ENCODE measurements around the gene NPLOC4. TPM values are rescaled to one million over a fixed set of nuclear protein-coding genes. Genes with fewer than 3 reads are reported as not detected.

Gene NPLOC4
- total and polyA plus RNA-seq, 4 donors: 23.5 to 67.4 (median 50.6) TPM

DNA sequence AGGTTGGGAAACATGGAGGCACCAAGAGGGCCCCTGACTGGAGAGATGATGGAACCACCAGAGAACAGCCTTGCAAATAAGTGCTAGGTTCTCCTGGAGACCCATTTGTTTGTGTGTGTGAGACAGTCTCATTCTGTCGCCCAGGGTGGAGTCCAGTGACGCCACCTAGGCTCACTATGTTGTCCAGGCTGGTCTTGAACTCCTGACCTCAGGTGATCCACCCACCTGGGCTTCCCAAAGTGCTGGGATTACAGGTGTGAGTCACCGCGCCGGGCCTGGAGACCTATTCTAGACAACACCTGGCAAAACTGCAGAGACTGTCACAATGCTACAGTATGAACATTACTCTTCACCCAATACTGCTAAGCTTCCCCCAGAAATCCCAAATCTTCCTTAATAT is 1.5 kb downstream of the NPLOC4 start:
- Histone ChIP-seq H3K4me3 (ENCODE audit: low read depth in 1 of 3, low read length in 3 of 3) (peak overlapping the region in 2 of 3 donors; percentile 74 to 90), H3K9me3 (ENCODE audit: control insufficient read depth in 4 of 4, low read length in 3 of 4) (no peaks in the 10 kb centered on the region), H3K27me3 (ENCODE audit: control insufficient read depth in 4 of 4, insufficient read depth in 4 of 4, low read length in 3 of 4) (no peaks in the 10 kb centered on the region), H3K9ac (ENCODE audit: low read depth in 1 of 2, low read length in 2 of 2) (peak overlapping the region in 1 of 2 donors; percentile 39), H3K27ac (ENCODE audit: low read depth in 1 of 2, low read length in 2 of 2) (peak overlapping the region in 1 of 2 donors; percentile 64), H3K36me3 (ENCODE audit: control insufficient read depth in 4 of 4, insufficient read depth in 3 of 4, low read depth in 1 of 4, low read length in 3 of 4) (no peaks in the 10 kb centered on the region), H3K4me1 (ENCODE audit: control insufficient read depth in 4 of 4, insufficient read depth in 4 of 4, low read length in 3 of 4) (peaks cover 6 to 31% (median 17%) of the 10 kb centered on the region in 4 donors)
- TF ChIP-seq TAF1 (conservative IDR thresholded peaks at IDR 0.05) (no peak), RXRA (IDR thresholded peaks at IDR 0.05) (no peak), HNF4A (conservative IDR thresholded peaks at IDR 0.05) (no peak), RAD21 (IDR thresholded peaks at IDR 0.05) (no peak), GABPA (IDR thresholded peaks at IDR 0.05 in 1 of 2, conservative IDR thresholded peaks at IDR 0.05 in 1 of 2) (no peak), FOXA2 (IDR thresholded peaks at IDR 0.05) (no peak)
- TF ChIP-seq, protein P1, sequence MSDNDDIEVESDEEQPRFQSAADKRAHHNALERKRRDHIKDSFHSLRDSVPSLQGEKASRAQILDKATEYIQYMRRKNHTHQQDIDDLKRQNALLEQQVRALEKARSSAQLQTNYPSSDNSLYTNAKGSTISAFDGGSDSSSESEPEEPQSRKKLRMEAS (IDR thresholded peaks at IDR 0.05): no peak
- TF ChIP-seq, protein P2, sequence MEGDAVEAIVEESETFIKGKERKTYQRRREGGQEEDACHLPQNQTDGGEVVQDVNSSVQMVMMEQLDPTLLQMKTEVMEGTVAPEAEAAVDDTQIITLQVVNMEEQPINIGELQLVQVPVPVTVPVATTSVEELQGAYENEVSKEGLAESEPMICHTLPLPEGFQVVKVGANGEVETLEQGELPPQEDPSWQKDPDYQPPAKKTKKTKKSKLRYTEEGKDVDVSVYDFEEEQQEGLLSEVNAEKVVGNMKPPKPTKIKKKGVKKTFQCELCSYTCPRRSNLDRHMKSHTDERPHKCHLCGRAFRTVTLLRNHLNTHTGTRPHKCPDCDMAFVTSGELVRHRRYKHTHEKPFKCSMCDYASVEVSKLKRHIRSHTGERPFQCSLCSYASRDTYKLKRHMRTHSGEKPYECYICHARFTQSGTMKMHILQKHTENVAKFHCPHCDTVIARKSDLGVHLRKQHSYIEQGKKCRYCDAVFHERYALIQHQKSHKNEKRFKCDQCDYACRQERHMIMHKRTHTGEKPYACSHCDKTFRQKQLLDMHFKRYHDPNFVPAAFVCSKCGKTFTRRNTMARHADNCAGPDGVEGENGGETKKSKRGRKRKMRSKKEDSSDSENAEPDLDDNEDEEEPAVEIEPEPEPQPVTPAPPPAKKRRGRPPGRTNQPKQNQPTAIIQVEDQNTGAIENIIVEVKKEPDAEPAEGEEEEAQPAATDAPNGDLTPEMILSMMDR (IDR thresholded peaks at IDR 0.05; ENCODE audit: low read depth, low read length, missing input control): no peak
- no peak for DNase-seq (ENCODE audit: low spot score)
- 67% methylated on average over 5 of the region's 5 CpGs for WGBS

DNA sequence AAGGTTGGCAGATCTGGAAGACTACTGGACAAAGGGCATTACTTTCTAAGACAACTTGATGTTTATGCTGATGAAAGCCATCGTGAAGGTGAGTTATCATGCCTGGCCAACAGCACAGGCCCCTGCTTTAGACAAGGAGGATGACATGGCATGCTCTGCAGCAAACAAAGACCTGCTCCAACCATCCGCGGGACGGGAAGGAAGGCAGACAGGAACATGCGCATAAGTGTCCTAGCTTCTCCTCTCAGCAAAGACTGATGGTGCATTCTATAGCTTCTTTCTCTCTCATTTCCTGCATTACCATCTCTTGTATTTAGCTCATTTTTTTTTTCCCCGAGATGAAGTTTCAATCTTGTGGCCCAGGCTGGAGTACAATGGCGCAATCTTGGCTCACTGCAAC is 5.4 kb downstream of the NPLOC4 start:
- Histone ChIP-seq H3K9me3 (ENCODE audit: control insufficient read depth in 4 of 4, low read length in 3 of 4) (no peaks in the 10 kb centered on the region), H3K27me3 (ENCODE audit: control insufficient read depth in 4 of 4, insufficient read depth in 4 of 4, low read length in 3 of 4) (no peaks in the 10 kb centered on the region), H3K4me3 (ENCODE audit: low read depth in 1 of 3, low read length in 3 of 3) (no peak overlapping the region), H3K4me1 (ENCODE audit: control insufficient read depth in 4 of 4, insufficient read depth in 4 of 4, low read length in 3 of 4) (peaks cover 6 to 23% (median 13%) of the 10 kb centered on the region in 4 donors), H3K36me3 (ENCODE audit: control insufficient read depth in 4 of 4, insufficient read depth in 3 of 4, low read depth in 1 of 4, low read length in 3 of 4) (peaks cover 6 to 22% (median 14%) of the 10 kb centered on the region in 4 donors), H3K9ac (ENCODE audit: low read depth in 1 of 2, low read length in 2 of 2) (no peak overlapping the region), H3K27ac (ENCODE audit: low read depth in 1 of 2, low read length in 2 of 2) (no peak overlapping the region)
- WGBS: 74% methylated on average over 7 of the region's 7 CpGs
- TF ChIP-seq JUND (IDR thresholded peaks at IDR 0.05) (no peak), SP1 (IDR thresholded peaks at IDR 0.05) (no peak), FOXA1 (IDR thresholded peaks at IDR 0.05) (no peak), YY1 (IDR thresholded peaks at IDR 0.05) (no peak)
- no peak for DNase-seq (ENCODE audit: low spot score)

DNA sequence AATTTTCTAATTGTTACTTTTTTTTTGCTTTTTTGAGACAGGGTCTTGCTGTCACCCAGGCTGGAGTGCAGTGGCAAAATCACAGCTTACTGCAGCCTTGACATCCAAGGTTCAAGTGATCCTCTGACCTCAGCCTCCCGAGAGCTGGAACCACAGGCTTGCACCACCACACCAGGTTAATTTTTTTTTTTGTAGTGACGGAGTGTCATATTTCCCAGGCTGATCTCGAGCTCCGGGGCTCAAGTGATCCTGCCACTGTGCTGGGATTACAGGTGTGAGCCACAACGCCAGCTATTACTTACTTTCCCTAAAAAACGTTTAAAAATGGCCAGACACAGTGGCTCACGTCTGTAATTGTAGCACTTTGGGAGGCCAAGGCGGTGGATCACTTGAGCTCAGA is 6.6 kb downstream of the NPLOC4 start:
- 87% methylated on average over 8 of the region's 8 CpGs for WGBS
- Histone ChIP-seq H3K36me3 (ENCODE audit: control insufficient read depth in 4 of 4, insufficient read depth in 3 of 4, low read depth in 1 of 4, low read length in 3 of 4) (peaks cover 8 to 30% (median 19%) of the 10 kb centered on the region in 4 donors), H3K4me3 (ENCODE audit: low read depth in 1 of 3, low read length in 3 of 3) (no peak overlapping the region), H3K27me3 (ENCODE audit: control insufficient read depth in 4 of 4, insufficient read depth in 4 of 4, low read length in 3 of 4) (no peaks in the 10 kb centered on the region), H3K4me1 (ENCODE audit: control insufficient read depth in 4 of 4, insufficient read depth in 4 of 4, low read length in 3 of 4) (peaks cover 3 to 11% (median 4%) of the 10 kb centered on the region in 4 donors), H3K9ac (ENCODE audit: low read depth in 1 of 2, low read length in 2 of 2) (no peak overlapping the region), H3K27ac (ENCODE audit: low read depth in 1 of 2, low read length in 2 of 2) (no peak overlapping the region), H3K9me3 (ENCODE audit: control insufficient read depth in 4 of 4, low read length in 3 of 4) (no peaks in the 10 kb centered on the region)
- DNase-seq (ENCODE audit: low spot score): no peak
- no peak for TF ChIP-seq JUND (IDR thresholded peaks at IDR 0.05)
- TF ChIP-seq SP1 (IDR thresholded peaks at IDR 0.05): no peak
- TF ChIP-seq FOXA2 (IDR thresholded peaks at IDR 0.05): no peak
- TF ChIP-seq, protein P2 (IDR thresholded peaks at IDR 0.05; ENCODE audit: low read depth, low read length, missing input control): no peak
- no peak for TF ChIP-seq ATF3 (IDR thresholded peaks at IDR 0.05)
- no peak for TF ChIP-seq RAD21 (IDR thresholded peaks at IDR 0.05)
- no peak for TF ChIP-seq FOXA1 (IDR thresholded peaks at IDR 0.05)
- TF ChIP-seq, protein P3, sequence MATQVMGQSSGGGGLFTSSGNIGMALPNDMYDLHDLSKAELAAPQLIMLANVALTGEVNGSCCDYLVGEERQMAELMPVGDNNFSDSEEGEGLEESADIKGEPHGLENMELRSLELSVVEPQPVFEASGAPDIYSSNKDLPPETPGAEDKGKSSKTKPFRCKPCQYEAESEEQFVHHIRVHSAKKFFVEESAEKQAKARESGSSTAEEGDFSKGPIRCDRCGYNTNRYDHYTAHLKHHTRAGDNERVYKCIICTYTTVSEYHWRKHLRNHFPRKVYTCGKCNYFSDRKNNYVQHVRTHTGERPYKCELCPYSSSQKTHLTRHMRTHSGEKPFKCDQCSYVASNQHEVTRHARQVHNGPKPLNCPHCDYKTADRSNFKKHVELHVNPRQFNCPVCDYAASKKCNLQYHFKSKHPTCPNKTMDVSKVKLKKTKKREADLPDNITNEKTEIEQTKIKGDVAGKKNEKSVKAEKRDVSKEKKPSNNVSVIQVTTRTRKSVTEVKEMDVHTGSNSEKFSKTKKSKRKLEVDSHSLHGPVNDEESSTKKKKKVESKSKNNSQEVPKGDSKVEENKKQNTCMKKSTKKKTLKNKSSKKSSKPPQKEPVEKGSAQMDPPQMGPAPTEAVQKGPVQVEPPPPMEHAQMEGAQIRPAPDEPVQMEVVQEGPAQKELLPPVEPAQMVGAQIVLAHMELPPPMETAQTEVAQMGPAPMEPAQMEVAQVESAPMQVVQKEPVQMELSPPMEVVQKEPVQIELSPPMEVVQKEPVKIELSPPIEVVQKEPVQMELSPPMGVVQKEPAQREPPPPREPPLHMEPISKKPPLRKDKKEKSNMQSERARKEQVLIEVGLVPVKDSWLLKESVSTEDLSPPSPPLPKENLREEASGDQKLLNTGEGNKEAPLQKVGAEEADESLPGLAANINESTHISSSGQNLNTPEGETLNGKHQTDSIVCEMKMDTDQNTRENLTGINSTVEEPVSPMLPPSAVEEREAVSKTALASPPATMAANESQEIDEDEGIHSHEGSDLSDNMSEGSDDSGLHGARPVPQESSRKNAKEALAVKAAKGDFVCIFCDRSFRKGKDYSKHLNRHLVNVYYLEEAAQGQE (IDR thresholded peaks at IDR 0.05): no peak
- no peak for TF ChIP-seq NR2F2 (IDR thresholded peaks at IDR 0.05)
- TF ChIP-seq TAF1 (conservative IDR thresholded peaks at IDR 0.05): no peak
- TF ChIP-seq RXRA (IDR thresholded peaks at IDR 0.05): no peak
- TF ChIP-seq YY1 (IDR thresholded peaks at IDR 0.05): no peak
- TF ChIP-seq GABPA (IDR thresholded peaks at IDR 0.05 in 1 of 2, conservative IDR thresholded peaks at IDR 0.05 in 1 of 2): no peak
- TF ChIP-seq HNF4G (IDR thresholded peaks at IDR 0.05): no peak
- TF ChIP-seq, protein P1 (IDR thresholded peaks at IDR 0.05): no peak
- TF ChIP-seq, protein P4, sequence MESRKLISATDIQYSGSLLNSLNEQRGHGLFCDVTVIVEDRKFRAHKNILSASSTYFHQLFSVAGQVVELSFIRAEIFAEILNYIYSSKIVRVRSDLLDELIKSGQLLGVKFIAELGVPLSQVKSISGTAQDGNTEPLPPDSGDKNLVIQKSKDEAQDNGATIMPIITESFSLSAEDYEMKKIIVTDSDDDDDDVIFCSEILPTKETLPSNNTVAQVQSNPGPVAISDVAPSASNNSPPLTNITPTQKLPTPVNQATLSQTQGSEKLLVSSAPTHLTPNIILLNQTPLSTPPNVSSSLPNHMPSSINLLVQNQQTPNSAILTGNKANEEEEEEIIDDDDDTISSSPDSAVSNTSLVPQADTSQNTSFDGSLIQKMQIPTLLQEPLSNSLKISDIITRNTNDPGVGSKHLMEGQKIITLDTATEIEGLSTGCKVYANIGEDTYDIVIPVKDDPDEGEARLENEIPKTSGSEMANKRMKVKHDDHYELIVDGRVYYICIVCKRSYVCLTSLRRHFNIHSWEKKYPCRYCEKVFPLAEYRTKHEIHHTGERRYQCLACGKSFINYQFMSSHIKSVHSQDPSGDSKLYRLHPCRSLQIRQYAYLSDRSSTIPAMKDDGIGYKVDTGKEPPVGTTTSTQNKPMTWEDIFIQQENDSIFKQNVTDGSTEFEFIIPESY (IDR thresholded peaks at IDR 0.05): no peak
